IMR-90 (cell line): ENCODE measurements around the gene CHRD. TPM values are rescaled to one million over a fixed set of nuclear protein-coding genes. Genes with fewer than 3 reads are reported as not detected.

ENCODE experiments used
- ATAC-seq: fragments of 200-7000 bp; cut with Tn5 transposase; 2 replicates; pipeline ENCODE4 v1.9.1; 2020; ENCODE audit warnings: low read depth, mild to moderate bottlenecking, moderate library complexity
- BruUV-seq: library from RNA; stranded (reverse); fragments of 400-500 nt; replicated peaks from 2 replicates; lab custom pipeline; 2021; lab: Mats Ljungman, UMichigan
- CTCF ChIA-PET: fragments of 300-600 bp; formaldehyde crosslinking; extraction: SDS; loops from one replicate; lab custom pipeline; 2021; ENCODE audit warnings: antibody characterized with exemption; lab: Yijun Ruan, JAX
- POLR2A ChIA-PET: fragments of 300-600 bp; sonication (Branson Sonifier 250); formaldehyde crosslinking; loops from one replicate; lab custom pipeline; 2022; ENCODE audit warnings: antibody characterized with exemption; ENCODE audit not compliant: unreplicated experiment; lab: Charles Lee
- DNase-seq: peaks from one replicate; pipeline ENCODE4 v3.0.0; 2013
- H2AFZ ChIP-seq: replicated peaks from 2 replicates; pipeline ENCODE3; 2013; ENCODE audit warnings: low read length, mild to moderate bottlenecking; ENCODE audit not compliant: poor library complexity
- H2AK5ac ChIP-seq: 2 replicates; pipeline ENCODE4 v1.6.1; 2013; ENCODE audit warnings: low read depth, low read length, inconsistent platforms
- H2AK9ac ChIP-seq: replicated peaks from 2 replicates; pipeline ENCODE3; 2013; ENCODE audit warnings: mild to moderate bottlenecking, low read depth, low read length, moderate library complexity; ENCODE audit not compliant: poor library complexity
- H2BK120ac ChIP-seq: 2 replicates; pipeline ENCODE4 v1.6.1; 2013; ENCODE audit warnings: low read depth, low read length, inconsistent platforms
- H2BK15ac ChIP-seq: 3 replicates; pipeline ENCODE4 v1.6.1; 2013; ENCODE audit warnings: low read depth, low read length, inconsistent platforms
- H2BK20ac ChIP-seq: 2 replicates; pipeline ENCODE4 v1.6.1; 2013; ENCODE audit warnings: low read depth, mild to moderate bottlenecking, inconsistent platforms, low read length, moderate library complexity
- H2BK5ac ChIP-seq: 2 replicates; pipeline ENCODE4 v1.6.1; 2013; ENCODE audit warnings: mild to moderate bottlenecking, low read depth, low read length, inconsistent platforms; ENCODE audit not compliant: poor library complexity, severe bottlenecking
- H3K14ac ChIP-seq: replicated peaks from 2 replicates; pipeline ENCODE4 v1.6.1; 2013; ENCODE audit warnings: low read depth, low read length, inconsistent platforms
- H3K18ac ChIP-seq: 2 replicates; pipeline ENCODE4 v1.6.1; 2013; ENCODE audit warnings: low read depth, low read length, control low read depth
- H3K23ac ChIP-seq: 2 replicates; pipeline ENCODE4 v1.6.1; 2013; ENCODE audit warnings: low read depth, low read length, inconsistent platforms
- H3K27ac ChIP-seq: 2 replicates; pipeline ENCODE4 v1.5.1; 2013; ENCODE audit warnings: mild to moderate bottlenecking, control low read depth, low read length; ENCODE audit not compliant: insufficient read depth
- H3K27me3 ChIP-seq: 2 replicates; pipeline ENCODE4 v1.6.1; 2013; ENCODE audit warnings: low read length; ENCODE audit not compliant: control insufficient read depth, insufficient read depth
- H3K36me3 ChIP-seq: 2 replicates; pipeline ENCODE4 v1.6.1; 2013; ENCODE audit warnings: low read length, mixed read lengths; ENCODE audit not compliant: control insufficient read depth, insufficient read depth
- H3K4ac ChIP-seq: 2 replicates; pipeline ENCODE4 v1.6.1; 2013; ENCODE audit warnings: low read depth, low read length, inconsistent platforms
- H3K4me1 ChIP-seq: 2 replicates; pipeline ENCODE4 v1.6.1; 2013; ENCODE audit warnings: low read length, mixed read lengths; ENCODE audit not compliant: control insufficient read depth, insufficient read depth
- H3K4me2 ChIP-seq: 2 replicates; pipeline ENCODE4 v1.6.1; 2013; ENCODE audit warnings: low read depth, mild to moderate bottlenecking, control low read depth, low read length, moderate library complexity
- H3K4me3 ChIP-seq: 2 replicates; pipeline ENCODE4 v1.5.1; 2013; ENCODE audit warnings: low read depth, mild to moderate bottlenecking, control low read depth, low read length, moderate library complexity; ENCODE audit not compliant: insufficient read depth
- H3K56ac ChIP-seq: 2 replicates; pipeline ENCODE4 v1.6.1; 2013; ENCODE audit warnings: low read length, inconsistent platforms; ENCODE audit not compliant: insufficient read depth; ENCODE audit errors: extremely low read depth
- H3K79me1 ChIP-seq, 2 experiments: 2 replicates each; pipeline ENCODE4 v1.6.1; 2013; ENCODE audit warnings: low read length in 2 of 2, inconsistent platforms in 1 of 2, low read depth in 1 of 2
- H3K9ac ChIP-seq: 2 replicates; pipeline ENCODE4 v1.6.1; 2013; ENCODE audit warnings: low read depth, low read length, control low read depth
- H3K9me1 ChIP-seq: 2 replicates; pipeline ENCODE4 v1.6.1; 2013; ENCODE audit warnings: low read length, inconsistent platforms; ENCODE audit not compliant: insufficient read depth
- H3K9me3 ChIP-seq: 2 replicates; pipeline ENCODE4 v1.6.1; 2013; ENCODE audit warnings: low read length; ENCODE audit not compliant: control insufficient read depth, insufficient read depth
- H4K20me1 ChIP-seq: 2 replicates; pipeline ENCODE4 v1.6.1; 2013; ENCODE audit warnings: low read length, inconsistent platforms; ENCODE audit not compliant: insufficient read depth
- H4K5ac ChIP-seq: 2 replicates; pipeline ENCODE4 v1.6.1; 2013; ENCODE audit warnings: mild to moderate bottlenecking, low read depth, low read length, control low read depth
- H4K8ac ChIP-seq, 2 experiments: 2 replicates each; pipeline ENCODE4 v1.6.1; 2013; ENCODE audit warnings: low read depth in 2 of 2, low read length in 2 of 2, control low read depth in 1 of 2, inconsistent platforms in 1 of 2
- H4K91ac ChIP-seq: 2 replicates; pipeline ENCODE4 v1.6.1; 2013; ENCODE audit warnings: low read depth, low read length, inconsistent platforms; ENCODE audit not compliant: insufficient read depth
- BHLHE40 ChIP-seq: fragments of 150-350 bp; IDR thresholded peaks from 2 replicates; pipeline ENCODE4 v1.6.1; 2016; ENCODE audit warnings: mild to moderate bottlenecking, low read depth, low read length
- CEBPB ChIP-seq: IDR thresholded peaks from 2 replicates; pipeline ENCODE4 v1.6.1; 2012; ENCODE audit warnings: low read depth, low read length, improper control_type of control experiment
- ELK1 ChIP-seq: fragments of 150-350 bp; IDR thresholded peaks from 2 replicates; pipeline ENCODE4 v1.6.1; 2016; ENCODE audit warnings: low read depth, mild to moderate bottlenecking, low read length, moderate library complexity, borderline replicate concordance
- MAFK ChIP-seq: IDR thresholded peaks from 2 replicates; pipeline ENCODE4 v1.6.1; 2012; ENCODE audit warnings: low read depth, low read length, improper control_type of control experiment
- MXI1 ChIP-seq: IDR thresholded peaks from 2 replicates; pipeline ENCODE4 v1.6.1; 2012; ENCODE audit warnings: low read depth, mild to moderate bottlenecking, low read length, moderate library complexity, borderline replicate concordance
- RAD21 ChIP-seq: IDR thresholded peaks from 2 replicates; pipeline ENCODE4 v1.6.1; 2012; ENCODE audit warnings: low read length, improper control_type of control experiment
- RFX5 ChIP-seq: IDR thresholded peaks from 2 replicates; pipeline ENCODE4 v1.8.0; 2012; ENCODE audit warnings: low read depth, mild to moderate bottlenecking, low read length, moderate library complexity
- SMC3 ChIP-seq: fragments of 150-350 bp; IDR thresholded peaks from 2 replicates; pipeline ENCODE4 v1.6.1; 2016; ENCODE audit warnings: low read depth, mild to moderate bottlenecking, antibody characterized with exemption, low read length, moderate library complexity
- WGBS, 2 experiments: methylation state at CpG; one replicate each; pipeline versions ENCODE4 v1.1.5 to v1.1.7; 2013; ENCODE audit warnings: missing lambda C conversion rate in 2 of 2; ENCODE audit not compliant: insufficient read length in 1 of 2; ENCODE audit errors: extremely low coverage in 2 of 2; 5-methylcytosine and 5-hydroxymethylcytosine counted together
- dilution Hi-C: fragments of 300-500 bp; cut with HindIII; formaldehyde crosslinking; loops from one replicate; pipeline ENCODE4 v1.14.3; 2018; ENCODE audit warnings: low sequenced_read_pairs; ENCODE audit not compliant: unreplicated experiment
- in situ Hi-C: fragments of 300-500 bp; cut with MboI; formaldehyde crosslinking; loops from 3 replicates; pipeline ENCODE4 v1.14.3; 2019; ENCODE audit warnings: low sequenced_read_pairs, inconsistent platforms, mixed read lengths
- intact Hi-C: fragments of 100-400 bp; cut with micrococcal nuclease; formaldehyde crosslinking; loops from 2 replicates; pipeline ENCODE4 v1.10.0; 2022
- polyA plus RNA-seq, 3 experiments: library from polyadenylated mRNA; depleted of rRNA; stranded (reverse); fragments of >200 nt; gene quantifications; 2 replicates each; pipeline ENCODE4 v1.2.3, GENCODE V29; 2012; ENCODE audit warnings: low replicate concordance in 1 of 3
- total RNA-seq: library from RNA; depleted of rRNA; stranded (reverse); fragments of >200 nt; gene quantifications from 2 replicates; pipeline ENCODE4 v1.2.3, GENCODE V29; 2012

CHRD gene
- total and polyA plus RNA-seq, 2 of the 4 experiments (the other 2 are of a cell fraction) = under 0.01 to 0.09 TPM

- H4K5ac ChIP-seq = no peak overlapping the region
- ATAC-seq (peak; percentile 16; the same call in 1 of the 2 replicates), DNase-seq (no peak)
- CTCF ChIA-PET = no interaction called here
- H4K91ac ChIP-seq = no peak overlapping the region
- H2BK120ac ChIP-seq = no peak overlapping the region
- no peak overlapping the region for H3K23ac ChIP-seq
- 88% methylated on average over 7 of the region's 12 CpGs; no CpG with 5 or more reads in 1 of the 2 experiments for WGBS, 2 experiments
- H3K4me1 ChIP-seq = peaks cover 14% of the 10 kb centered on the region
- H3K79me1 ChIP-seq = 0 out of 4 replicates have a peak, but pooled peaks cover 0 to 9% of the 10 kb centered on the region in 2 experiments
- no peak overlapping the region for H4K8ac ChIP-seq
- no peak overlapping the region for H3K56ac ChIP-seq
- no peak overlapping the region for H2AK5ac ChIP-seq
- dilution Hi-C loops (no loop called here), in situ Hi-C loops (no loop called here), intact Hi-C loops (loop anchor here (10.0 kb wide), 1 partner anchor 1427 kb away; no protein-coding TSS in a partner anchor)
- no peak overlapping the region for H2BK15ac ChIP-seq
- peaks cover 3% of the 10 kb centered on the region for H4K20me1 ChIP-seq
- peaks cover 3% of the 10 kb centered on the region; the same call in 1 of the 2 replicates for H3K9me1 ChIP-seq
- no peak overlapping the region for H3K4ac ChIP-seq
- TF ChIP-seq MAFK = peak; percentile 88
- no peak for TF ChIP-seq MXI1
- TF ChIP-seq BHLHE40 = no peak
- no peak for TF ChIP-seq RAD21
- TF ChIP-seq SMC3 = no peak
- TF ChIP-seq CEBPB = no peak
- TF ChIP-seq RFX5 = no peak
- TF ChIP-seq ELK1 = no peak
- H3K27ac ChIP-seq = no peak overlapping the region
- no peak overlapping the region for H3K14ac ChIP-seq
- H2BK5ac ChIP-seq = no peak overlapping the region
- H3K4me2 ChIP-seq = no peak overlapping the region
- H2AK9ac ChIP-seq = no peak overlapping the region
- BruUV-seq = no TSS peak
- H3K18ac ChIP-seq = no peak overlapping the region
- H3K27me3 ChIP-seq = no peaks in the 10 kb centered on the region
- H2AFZ ChIP-seq = no peak overlapping the region
- H3K36me3 ChIP-seq = peaks cover 29% of the 10 kb centered on the region
- H3K9ac ChIP-seq = peak overlapping the region; percentile 23; the same call in 1 of the 2 replicates
- POLR2A ChIA-PET = no interaction called here
- H2BK20ac ChIP-seq = no peak overlapping the region
- H3K4me3 ChIP-seq = no peak overlapping the region
- H3K9me3 ChIP-seq = no peaks in the 10 kb centered on the region
These were observed 32.4 kb upstream of the CHRD start for GRCh38 chr3:184347321-184348056.
